HG02610 (cell line): ENCODE data around the gene SLC7A5.

Experiments used
- ATAC-seq: cut with Tn5 transposase; IDR thresholded peaks from one replicate; pipeline ENCODE4 v1.9.1; 2021; ENCODE audit warnings: mild to moderate bottlenecking, moderate library complexity; ENCODE audit not compliant: unreplicated experiment

SLC7A5 gene

GRCh38 chr16:87847785-87848675, 21.3 kb downstream of the SLC7A5 start:
- ATAC-seq: no peak

GRCh38 chr16:87847467-87847784, 21.9 kb downstream of the SLC7A5 start:
- ATAC-seq: no peak

DNA sequence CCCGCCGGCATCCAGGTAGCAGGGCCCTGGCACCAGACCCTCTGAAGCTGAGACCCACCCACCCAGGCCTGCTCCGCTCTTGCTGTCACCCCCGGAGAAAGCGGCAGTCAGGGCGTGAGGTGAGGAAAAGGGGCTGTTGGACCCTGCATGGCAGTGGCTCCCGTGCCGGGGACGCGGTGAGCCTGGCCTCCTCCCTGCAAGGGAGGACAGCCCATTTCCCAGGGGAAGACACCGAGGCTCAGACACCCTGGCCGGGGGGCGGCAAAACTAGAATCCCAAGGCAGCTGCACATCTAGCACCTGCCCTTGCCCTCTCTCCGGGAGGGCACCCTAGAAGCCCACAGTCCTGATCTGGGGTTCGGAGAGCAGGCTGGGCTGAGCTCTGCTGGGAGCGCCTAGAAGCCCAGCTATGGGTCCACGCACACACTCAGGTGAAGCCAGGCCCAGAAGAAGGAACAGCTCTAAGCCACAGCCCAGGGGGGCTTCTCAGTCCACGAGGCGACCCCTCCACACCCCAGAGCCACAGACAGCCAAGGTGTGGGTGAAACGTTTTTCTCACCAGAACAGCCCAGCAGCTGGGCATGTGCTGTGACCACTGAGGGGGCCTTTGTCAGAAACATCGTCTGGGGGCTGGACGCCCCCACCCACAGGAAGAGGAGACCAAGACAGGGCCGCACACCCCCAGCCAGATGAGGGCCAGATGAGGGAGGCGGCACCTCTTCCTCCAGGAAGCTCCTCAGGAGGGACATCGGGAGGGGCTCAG, 22.4 kb downstream of the SLC7A5 start:
- no peak for ATAC-seq

DNA sequence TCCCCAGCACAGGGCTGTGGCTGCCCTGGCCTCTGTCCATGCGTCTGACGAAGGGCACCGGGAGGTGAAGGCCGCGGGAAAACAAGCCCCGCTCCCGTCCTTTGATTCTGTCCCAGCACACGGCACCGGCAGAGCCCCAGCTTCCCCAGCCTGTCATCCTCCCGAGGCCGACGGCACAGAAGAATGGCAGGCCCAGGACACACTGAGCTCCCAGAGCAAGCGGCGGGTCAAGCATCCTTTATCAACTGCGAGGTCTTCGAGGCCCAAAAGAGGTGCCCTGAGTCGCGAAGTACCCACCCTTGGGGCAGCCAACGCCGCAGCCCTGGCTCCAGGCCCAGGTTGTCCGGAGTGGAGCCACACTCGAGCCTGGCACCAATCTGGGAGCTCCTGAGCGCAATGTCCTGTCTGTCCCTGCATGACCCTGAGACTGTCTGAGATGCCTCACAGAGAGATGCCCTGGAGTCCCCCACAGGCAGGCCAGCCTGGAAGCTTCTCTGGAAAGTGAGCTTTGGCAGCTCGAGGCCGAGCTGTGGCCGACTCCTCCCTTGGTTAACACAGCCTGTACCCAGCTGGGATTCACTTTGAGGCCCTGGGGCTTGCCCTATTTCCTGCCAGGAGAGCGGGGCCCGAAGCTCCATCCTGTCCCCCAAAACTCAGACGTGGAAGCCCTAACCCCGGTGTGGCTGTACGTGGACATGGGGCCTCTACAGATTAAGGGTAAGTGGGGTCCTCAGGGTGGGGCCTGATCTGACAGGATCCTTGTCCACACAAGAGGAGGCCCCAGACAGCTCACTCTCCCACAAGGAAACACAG, 23.3 kb downstream of the SLC7A5 start:
- no peak for ATAC-seq

- no peak for ATAC-seq
These were observed 24.1 kb downstream of the SLC7A5 start for GRCh38 chr16:87845213-87845612.

- no peak for ATAC-seq
These were observed 24.5 kb downstream of the SLC7A5 start for GRCh38 chr16:87844809-87845208.

DNA sequence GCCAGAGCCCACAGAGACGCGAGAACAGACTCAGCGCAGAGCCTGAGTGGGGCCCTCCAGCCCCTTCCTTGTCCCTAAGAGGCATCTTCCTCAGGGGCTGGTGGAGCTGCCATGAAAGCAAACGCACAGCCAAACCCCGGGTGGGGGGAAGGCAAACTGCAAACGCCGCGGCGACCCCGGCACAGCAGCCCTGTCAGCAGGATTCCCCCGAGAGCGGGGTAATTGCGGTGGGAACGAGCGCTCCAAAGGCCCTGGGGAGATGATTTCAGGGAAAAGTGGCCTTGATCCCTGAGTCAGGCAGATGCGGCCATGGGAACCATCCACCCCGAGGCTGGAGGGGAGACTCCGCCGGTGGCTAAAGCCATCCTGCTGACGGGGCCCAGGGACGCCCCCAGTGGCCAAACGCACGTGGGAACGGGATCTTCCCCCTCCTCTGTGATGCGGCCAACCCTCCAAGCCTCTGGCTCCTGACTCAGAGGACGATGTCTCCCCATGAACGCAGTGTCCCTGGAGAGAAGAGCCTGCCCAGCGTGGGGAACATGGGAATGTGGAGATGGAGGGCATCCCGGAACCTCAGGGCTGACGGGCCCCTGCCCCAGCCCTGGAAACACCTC, 25.1 kb downstream of the SLC7A5 start:
- no peak for ATAC-seq

- ATAC-seq: no peak
These were observed 25.6 kb downstream of the SLC7A5 start for GRCh38 chr16:87843678-87844105.

DNA sequence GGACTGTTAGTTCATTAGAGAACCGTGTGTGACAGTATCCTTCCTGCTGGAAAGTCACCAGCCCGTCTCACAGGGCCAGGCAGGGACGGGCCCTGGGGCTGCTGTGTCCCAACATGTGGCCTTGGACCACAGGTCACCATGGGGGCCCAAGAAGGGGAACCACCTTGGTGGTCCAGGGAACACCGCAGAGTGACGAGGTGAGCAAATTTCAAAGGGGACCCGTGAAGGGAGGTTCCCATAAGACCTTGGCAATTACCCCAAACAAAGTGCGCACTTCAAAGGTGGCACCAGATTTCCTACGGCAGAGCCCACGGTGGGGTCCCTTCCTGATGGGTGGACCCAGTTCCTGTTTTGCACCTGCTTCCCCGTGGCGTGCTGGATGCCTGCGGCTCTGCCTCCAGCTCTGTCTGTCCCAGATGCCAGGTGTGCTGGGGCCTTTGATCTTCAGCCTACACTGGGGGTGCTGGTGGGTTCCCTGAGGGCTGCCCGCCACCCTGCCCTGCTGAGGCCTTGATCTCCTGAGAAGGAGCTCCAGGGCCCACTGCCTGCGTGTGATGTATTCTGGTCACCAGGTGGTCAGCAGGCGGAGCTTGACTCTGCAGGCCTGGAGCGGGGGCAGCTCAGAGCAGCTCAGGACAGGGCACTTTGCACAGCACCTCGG, 27.0 kb downstream of the SLC7A5 start:
- ATAC-seq: no peak

DNA sequence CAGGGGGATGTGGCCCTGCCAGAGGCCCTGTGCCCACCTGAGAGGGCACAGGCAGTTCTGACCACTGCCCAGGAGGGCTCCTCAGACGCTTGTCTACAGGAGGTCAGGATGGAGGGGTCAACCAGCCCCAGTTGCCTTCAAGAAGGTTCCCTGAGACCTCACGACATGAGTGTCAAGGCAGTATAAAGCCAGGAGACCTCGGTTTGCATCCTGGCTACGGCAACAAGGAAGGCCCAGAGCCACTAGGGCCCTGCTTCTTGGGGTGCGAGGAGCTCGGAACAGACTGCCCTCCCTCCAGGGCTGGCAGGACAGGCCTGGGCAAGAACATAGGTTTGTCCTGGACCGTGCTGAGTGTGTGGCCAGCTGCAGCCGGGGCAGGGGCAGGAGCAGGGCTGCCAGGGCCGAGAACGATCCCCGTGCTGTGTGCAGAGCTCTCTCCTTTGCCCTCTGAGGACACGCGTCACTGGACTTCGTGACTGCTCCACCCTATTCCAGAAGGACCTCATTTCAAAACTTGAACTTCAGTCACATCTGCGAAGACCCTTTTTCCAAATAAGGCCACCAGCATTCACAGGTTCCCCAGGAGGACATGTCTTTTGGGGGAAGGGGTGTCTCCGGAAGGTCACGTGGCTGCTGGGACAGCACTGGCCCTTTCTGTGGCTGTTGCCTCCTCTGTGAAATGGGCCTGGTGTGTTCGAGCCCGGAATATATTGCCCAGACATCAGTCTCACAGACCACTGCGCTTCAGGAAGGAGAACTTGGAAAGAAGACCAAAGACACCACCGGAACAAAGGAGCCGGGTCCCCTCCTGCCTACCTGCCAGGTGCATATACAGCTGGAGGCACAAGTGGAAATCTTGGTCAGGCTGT, 27.7 kb downstream of the SLC7A5 start:
- no peak for ATAC-seq

DNA sequence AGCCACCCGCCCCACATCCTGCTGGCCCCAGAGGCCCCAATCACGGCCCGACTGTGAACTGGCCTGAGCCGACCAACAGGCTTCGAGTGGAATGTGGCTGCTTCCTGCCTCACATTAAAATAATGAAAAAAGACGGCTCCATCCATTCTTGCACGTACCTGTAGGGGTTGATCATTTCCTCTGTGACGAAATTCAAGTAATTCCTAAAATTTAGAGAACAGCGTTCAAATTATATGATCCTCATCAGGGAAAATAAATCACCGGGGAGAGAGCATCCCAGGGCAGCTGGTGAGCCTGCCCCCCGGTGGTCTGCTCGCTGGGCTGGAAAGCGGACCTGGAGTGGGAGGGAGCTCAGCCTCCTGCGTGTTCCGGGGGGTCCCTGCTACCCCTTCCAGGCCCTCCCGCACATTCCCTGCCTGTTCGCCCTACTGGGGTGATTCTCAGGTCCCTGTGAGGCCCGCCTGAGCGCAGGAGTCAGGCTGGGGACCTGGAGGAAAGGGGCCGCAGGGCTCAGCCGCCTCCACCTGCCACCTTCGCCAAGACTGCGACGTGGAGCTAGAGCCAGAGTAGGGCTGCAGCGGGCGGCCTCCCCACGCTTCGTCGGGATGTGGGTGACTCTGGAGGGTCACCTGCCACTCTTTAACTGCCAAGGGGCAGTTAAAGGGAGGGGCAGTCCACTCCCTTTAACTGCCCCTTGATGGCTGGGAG, 28.9 kb downstream of the SLC7A5 start:
- no peak for ATAC-seq

- ATAC-seq: no peak
These were observed 29.6 kb downstream of the SLC7A5 start for GRCh38 chr16:87839542-87840270.

DNA sequence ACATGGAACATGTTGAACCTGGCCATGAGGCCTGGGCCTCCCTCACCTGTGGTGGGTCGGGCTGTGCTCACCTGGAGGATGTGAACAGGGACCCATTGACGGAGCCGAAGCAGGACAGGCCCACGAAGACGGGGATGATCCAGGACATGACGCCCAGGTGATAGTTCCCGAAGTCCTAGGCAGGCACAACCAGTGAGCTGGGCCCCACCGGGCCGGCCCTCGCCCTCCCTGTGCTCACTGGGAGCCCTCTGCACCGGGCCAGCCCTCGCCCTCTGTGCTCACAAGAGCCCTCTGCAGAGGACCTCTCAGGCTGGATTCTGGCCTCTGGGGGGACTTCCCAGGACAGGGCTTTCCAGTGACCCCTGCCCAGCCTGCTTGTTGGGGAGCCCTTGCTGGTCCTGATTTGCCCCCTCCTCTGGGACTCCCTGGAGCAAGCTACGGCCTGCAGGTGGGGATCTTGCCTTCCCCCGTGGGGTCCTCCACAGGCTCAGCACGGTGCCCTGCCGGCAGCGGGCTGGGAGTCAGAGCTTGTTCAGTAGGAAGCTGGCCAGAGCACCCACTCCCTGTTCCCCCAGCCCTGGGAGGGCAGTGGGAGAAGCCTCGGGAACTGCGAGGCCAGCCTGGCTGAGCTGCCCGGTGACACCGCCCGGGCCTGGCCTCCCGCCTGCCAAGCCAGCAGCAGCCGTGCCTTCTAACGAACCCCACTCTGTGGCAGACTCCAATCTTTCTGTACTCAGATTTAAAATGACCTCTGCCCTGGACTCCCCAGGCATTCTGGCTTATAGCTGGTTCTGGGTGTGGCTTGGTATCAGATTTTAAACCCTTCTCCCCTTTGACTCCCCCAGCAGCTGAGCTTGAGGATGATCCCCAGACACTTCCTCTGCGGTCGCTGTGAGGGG, 30.4 kb downstream of the SLC7A5 start:
- no peak for ATAC-seq

DNA sequence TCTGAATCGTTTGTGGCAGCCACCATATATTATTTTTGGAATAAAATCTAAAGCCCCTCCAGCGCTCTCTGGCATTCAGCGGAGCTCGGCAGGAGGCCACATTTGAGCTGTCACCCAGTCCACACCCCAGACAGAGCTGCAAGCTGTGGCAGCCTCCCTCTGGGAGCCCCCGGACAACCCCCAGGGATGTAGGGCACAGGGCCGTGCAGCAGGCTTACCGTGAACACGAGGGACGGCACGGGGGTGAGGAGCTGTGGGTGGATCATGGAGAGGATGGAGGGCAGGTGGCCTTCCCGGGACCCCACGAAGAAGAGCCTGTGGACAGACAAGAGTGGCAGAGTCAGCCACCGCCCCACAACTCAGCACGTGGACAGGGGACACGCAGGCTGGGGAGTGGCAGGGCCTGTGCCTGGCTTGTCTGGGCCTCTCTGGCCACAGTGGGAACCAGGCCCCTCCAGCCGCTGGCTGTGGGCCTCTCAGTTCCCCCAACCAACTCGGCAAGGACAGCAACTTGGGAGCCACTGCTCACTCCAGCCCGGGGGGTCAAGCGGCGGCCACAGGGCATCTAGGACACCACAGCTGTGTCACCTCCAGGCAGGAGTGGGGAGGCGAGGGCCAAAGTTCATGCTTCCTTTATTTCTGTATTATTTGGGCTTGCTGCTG, 31.5 kb downstream of the SLC7A5 start:
- ATAC-seq: no peak

- no peak for ATAC-seq
These were observed 32.3 kb downstream of the SLC7A5 start for GRCh38 chr16:87836844-87837581.

GRCh38 chr16:87836346-87836843, 32.9 kb downstream of the SLC7A5 start:
- ATAC-seq: no peak
